Effector CD8-positive, alpha-beta T cell (primary cell): Measurements from ENCODE around the gene ADAM8.

Source experiments
- DNase-seq: peaks from one replicate; lab custom pipeline; 2025; lab: John Stamatoyannopoulos, UW

ADAM8 gene

DNA sequence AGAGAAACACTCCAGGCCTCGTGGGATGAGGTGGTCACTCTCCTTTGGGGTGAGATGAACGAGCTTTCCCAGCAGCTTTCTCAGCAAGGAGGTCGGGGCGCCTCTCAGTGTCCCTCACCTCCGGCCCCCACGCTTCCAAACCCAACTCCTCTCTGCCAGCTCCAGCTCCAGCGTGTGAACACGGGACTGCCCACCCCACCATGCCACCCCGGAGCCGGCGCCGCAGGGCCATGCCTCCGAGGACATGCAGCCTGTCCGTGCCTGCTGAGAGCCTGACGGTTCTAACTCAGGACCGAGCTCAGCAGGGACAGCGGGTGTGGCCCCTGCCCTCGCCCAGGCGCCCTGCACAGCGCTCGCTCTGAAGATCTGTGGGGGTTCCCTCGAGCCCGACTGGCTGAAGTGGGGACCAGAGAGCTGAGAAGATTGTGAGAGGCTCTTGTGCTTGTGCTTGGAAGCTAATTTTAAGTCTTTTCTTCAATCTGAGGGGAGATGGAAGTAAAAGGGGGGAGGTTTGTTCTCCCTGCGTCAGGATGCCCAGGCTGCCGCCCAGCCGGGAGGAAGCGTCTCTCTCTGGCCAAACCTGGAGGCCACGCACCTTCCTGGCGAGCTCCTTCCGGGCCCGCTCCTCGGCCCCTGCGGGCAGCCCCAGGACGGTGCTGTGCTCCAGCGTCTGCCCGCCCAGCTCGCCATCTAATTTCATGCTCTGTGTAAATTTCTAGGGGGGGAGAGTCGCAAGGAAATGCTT is 5.1 kb upstream of the ADAM8 start:
- DNase-seq, result no peak

DNA sequence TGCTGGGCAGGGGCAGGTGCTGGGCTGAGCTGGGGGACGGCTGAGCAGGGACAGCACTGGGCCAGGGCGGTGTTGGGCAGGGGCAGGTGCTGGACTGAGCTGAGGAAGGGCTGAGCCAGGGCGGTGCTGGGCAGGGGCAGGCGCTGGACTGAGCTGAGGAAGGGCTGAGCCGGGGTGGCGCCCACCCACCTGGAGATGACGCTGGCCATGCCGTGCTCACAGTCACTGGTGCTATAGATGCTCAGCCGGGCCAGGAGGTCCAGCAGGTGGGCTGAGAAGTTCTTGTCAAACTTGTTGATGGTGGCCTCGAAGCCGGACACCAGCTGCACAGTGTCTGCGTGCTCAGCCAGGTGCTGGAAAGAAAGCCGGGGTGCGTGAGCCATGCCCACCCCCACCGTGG is 4.4 kb upstream of the ADAM8 start:
- DNase-seq, result no peak

DNA sequence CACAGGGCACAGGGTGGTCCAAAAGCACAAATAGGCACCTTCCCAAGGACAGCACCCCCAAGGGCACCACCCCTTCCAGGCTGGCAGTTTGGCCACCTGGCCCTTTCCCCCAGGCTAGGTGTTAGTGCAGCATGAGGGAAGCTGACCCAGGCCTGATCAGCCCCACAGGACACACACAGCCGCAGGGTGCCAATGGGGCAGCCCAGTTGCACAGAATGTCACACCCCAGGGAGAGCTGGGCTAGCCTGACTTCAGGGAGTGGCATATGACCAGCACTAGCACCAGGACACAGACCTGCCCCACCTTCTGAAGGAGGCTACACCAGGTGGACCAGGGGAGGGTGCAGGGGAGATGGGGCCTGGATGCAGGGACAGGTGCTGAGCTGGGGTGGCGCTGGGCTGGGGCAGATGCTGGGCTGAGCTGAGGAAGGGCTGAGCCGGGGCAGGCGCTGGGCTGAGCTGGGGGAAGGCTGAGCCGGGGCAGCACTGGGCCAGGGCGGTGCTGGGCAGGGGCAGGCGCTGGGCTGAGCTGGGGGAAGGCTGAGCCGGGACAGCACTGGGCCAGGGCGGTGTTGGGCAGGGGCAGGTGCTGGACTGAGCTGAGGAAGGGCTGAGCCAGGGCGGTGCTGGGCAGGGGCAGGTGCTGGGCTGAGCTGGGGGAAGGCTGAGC is 3.9 kb upstream of the ADAM8 start:
- DNase-seq, result no peak

DNA sequence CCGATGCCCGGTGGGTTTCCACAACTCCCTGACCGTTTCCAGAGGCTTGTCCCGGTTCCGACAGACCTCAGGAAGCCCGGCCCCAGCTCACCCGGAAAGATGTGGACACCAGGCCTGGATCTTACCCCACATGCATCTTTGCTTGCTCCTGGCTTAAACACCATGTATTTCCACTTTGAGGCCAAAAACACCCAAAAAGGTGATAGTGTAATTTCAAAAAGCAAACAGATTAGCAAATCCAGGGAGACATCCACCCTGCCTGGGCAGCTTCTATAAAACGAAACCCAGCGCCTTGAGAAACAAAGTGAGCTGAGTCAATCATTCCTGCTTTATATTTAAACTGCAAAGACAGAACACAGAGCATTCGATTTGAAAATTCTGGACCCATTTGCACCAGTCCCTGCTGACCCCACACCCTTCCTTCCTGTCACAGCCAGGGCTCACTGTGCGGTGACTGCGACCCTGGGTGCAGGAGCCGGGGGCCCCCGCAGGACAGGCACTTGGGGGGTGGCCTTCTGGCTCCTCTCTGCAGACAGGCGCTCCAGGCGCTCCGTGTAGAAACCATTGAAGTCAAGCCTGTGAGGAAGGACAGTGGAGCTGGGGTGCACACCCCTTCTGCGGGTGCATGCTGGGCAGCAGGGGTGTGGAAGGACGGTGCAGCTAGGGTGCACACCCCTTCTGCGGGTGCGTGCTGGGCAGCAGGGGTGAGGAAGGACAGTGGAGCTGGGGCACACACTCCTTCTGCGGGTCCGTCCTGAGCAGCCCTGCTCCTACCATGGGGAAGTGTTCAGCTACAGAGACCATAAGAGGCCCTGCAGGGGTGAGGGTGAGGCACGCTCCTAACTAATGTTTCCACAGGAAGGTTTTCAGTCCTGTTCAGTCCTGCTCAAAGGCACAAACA is 2.9 kb upstream of the ADAM8 start:
- no peak for DNase-seq

DNA sequence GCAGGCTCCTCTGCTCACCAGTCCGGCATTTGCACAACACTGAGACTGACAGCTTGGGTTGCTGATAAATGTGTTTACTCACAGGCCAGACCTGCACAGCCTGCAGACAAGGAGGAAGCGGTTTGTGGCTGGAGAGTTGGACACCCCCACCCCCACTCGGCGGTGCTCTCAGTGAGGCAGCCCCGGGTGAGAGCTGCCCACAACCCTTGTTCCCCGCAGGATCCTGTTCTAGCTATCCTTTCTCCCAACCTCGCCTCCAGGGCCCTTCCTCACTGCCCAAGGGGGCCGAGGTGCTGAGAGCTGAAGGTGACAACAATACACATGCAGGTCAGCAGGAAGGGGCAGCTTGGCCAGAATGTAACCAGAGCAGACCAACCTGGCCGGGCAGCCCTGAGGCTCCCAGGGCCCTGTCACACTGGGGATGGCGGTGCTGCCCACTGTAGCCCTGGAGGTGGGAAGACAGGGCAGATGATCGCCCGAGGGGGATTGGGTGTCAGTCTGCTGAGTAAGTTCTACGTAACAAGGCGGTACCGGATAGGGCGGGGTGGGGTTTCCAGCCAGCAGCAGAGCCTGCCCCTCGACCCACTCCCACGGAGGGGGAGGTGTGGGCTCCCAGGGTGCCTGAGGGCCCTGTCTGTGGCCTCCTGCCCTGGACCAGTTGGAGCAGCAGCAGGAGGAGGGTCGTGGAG is 2.1 kb upstream of the ADAM8 start:
- no peak for DNase-seq

DNA sequence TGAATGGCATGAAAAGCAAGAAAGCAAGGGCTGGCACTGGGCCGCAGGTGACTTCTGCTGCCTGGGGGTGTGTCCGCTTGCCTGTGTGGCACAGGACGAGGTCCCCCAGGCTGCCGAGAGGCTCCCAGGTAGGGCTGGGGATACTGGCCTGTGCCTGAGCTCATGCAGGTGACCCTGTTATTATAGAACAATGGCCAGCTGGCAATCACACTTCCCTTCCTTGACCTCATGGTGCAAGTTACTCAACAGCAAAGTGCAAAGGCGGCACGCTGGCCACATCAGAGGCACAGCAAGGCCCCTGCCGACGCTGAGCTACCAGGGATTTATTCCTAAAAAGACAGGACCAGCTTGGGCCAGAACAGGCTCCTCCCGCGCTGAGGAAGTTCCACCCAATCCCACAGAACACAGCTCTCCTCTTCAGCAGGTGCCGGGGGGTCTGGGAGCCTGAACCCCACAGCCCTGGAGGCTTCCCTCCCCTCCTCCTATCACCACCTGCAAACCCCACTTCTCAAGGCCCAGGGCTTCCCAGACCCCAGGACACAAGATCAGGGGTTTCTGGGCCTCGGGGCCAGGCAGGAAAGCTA is 1.4 kb upstream of the ADAM8 start:
- no peak for DNase-seq

DNA sequence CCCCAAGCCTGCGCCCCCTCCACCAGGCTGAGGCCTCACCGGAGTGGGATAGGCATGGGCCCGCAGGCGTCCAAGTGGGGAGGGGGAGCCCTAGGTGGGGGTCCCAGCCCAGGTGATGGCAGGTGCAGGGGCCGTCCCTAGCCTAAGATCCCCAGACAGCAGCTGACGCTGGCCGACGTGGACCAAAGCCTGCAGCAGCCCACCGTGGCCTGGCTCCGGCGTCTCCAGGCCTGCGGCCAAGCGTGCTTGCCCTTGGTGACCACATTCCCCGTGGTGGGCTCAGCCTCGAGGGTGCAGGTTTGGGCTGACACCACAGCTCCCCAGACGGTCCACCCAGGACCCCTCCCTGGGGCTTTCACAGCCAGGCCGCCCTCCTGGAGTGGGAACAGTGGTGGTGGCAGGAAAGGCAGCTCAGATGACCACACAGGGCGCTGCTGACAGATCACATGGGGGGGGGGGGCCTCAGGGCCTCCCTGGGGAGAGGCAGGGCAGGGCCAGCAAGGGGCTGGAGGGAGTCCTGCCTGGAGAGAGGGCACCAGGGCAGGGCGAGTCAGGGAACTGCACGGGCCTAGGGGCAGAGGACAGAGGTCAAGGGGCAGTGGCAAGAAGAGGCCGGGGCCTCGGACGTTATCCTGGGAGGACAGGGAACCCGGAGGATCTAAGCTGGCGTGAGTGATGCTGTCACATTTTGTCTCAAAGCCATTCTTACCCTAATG is 767 bp upstream of the ADAM8 start:
- DNase-seq, result no peak

DNA sequence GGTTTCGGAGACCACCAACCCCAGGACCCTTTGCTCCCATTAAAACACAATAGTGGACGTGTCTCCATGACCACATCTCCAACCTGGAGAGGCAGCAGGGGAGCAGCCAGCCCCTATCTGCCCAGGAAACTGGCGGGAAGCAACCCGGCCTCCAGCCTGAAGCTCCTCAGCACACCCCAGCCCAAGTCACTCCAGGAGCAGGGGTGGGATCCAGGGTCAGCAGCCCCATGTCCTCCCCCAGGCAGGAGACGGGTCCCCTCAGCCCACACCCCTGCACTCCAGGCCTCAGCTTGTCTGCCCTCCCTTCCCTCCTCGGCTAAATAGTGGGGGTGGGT is 601 bp downstream of the ADAM8 start:
- no peak for DNase-seq

DNA sequence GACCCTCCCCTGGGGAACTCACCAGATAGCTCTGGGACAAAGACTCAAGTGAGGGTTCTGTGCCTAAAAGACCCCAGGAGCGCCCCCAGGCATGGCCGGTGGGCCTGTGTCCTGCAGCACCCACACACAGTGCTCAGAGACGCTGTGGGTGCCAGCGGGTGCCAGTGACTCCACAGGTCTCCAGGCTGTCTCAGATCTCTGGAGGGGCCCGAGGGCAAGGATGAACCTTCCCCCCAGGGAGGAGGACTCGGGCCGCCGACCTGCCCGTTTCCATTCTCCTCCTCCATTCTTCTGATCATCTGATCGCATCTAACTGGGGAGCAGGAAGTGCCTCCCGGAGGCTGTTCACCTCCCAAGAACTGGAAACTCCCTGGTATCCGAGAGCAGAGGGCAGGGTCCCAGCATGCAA is 980 bp downstream of the ADAM8 start:
- DNase-seq, result peak; percentile 18

DNA sequence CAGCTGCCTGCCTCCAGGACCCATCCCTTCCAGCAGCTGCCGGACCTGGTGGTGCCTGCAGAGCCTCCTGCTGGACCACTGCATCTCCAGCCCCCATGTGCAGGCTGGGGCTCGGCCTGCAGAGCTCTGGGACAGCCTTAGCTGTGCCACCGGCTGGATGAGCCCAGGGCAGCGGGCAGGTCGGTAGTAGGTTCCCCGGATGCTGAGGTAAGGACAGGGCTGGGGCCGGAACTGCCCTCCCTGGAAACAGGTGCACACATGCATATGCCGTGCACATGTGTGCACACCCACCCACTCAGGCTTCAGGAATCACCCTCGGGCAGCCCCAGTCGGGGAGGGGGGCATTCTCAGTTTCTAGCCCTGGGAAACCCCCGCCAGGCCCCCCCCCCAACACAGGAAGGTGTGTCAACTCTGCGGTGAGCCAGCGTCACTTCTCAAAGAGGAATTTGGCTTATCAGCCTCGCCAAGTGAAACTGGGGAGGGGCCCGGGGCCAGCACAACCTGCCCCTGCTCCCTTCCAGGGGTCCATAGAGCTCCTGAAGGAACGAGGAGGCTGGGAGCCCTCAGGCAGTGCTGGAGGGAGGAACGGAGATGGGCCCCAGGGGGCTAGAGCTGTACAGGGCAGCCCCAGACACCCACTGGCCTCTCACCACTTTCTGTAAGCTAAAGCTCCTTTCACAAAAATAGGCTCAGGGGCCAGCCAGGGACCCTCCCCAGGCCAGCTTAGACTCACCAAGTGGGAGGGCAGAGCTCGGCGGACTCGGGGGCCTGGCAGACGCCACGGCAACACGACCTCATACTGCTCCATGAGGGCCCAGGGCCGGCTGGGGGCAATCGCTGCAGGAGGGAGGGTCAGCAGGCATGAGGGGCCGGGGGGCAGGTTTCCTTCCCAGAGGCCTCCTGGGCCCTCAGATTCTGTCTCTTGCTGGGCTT is 1.7 kb downstream of the ADAM8 start:
- peak; percentile 76 for DNase-seq

DNA sequence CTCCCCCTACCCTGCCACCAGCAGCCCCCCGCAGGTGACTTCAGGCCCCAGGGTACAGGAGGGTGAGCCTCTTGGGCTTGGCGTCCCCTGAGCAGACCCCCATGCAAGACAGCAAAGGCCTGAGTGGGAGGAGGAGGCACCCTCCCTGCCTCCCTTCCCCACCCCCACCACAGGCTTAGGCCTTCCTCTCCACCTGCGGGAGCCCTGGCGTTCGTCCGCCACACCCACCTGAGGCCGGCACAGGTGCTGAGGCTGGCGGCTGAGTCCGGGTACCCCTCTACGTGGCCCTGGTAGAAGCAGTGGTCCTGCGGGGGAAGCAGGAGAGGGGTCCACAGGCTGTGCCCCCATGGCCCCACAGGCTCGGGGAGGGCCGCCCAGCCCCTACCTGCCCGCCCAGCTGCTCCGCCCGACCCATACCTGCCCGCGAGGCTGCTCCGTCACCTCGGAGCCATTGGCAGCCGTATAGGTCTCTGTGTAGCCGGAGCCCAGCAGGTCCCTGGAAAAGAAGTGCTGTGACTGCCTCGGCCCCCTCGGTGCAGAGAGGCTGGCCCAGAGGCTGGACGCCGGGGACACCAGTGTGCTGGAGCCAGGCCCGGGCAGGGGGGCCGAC is 3.0 kb downstream of the ADAM8 start:
- no peak for DNase-seq

DNA sequence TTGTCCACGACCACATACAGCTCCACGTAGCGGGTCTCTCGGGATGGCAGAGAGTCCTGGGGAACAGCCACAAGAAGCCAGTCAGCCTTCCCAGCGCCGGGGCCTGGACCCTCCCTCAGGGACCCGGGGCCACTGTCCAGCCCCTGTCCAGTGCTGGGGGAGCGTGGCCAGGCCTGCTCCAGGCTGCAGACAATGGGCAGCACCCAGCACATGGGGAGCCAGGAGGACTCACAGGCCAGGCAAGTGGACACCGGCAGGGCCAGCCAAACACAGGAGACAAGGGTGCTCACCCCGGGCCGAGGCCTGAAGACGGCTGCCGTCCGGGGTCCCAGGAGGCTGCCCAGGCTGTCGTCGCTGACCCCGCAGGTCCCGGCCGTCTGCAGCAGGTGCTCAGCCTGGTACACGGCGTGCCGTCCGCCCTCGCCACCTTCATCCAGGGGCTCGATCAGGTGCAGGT is 3.7 kb downstream of the ADAM8 start:
- no peak for DNase-seq

DNA sequence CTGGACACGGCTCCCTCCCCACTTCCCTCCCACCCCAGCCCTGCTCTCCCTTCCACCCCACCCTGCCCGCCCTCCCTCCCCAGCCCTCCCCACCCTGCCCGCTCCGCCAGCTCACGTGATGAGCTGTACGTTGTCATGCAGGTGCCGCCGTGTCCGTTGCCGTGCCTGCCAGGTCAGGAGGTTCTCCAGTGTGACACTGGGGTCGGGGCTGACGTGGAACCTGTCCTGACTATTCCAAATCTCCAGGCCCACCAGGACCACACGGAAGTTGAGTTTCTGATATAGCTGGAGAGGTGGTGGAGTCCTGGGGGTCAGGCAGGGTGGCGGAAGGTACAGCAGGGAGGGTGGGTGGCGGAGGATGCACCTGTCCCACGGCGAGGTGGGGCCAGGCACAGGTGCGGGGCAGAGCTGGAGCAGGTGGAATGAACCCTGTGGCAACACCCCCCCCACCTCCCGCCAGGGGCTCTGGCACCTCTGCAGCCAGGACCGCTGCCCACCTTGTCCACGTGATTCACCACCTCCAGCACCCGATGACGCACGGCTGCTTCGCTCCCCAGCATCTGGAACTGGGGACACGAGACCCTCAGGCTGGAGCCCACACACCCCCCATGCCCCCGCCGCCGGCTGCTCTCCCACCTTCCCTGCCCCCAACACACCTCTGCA is 4.2 kb downstream of the ADAM8 start:
- DNase-seq, result no peak

DNA sequence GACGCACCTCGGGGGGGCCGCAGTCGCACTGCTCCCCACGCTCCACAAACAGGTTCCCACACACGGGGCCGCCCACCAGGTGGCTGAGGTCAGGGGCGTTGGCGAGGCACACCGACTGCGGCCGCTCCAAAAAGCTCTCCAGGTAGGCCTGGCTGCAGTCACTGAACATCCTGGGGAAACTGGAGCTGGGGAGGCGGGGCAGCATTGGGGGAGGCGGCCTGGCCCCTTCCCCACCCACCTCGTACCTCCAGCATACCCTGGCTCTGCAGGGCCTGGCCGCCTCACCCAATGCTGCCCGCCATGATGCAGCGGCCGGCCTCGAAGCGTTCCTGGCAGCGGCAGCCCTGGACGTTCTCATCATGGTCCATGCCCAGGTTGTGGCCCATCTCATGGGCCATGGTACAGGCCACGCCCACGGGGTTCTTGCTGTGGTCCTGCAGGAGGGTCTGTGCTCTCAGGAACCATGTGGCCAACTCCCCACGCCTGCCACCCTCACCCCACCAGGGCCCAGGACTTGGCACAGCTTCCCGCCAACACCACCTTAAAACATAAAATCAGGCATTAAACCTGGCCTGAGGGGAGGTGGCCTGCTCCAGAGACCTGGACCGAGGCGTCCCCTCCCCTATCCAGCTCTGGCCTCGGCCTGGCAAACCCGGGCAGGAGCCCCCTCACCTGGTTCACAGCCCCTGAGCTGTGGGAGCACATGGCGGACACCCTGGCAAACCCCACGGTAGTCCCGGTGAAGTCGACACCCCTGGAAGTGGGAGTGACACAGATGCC is 5.0 kb downstream of the ADAM8 start:
- no peak for DNase-seq

DNA sequence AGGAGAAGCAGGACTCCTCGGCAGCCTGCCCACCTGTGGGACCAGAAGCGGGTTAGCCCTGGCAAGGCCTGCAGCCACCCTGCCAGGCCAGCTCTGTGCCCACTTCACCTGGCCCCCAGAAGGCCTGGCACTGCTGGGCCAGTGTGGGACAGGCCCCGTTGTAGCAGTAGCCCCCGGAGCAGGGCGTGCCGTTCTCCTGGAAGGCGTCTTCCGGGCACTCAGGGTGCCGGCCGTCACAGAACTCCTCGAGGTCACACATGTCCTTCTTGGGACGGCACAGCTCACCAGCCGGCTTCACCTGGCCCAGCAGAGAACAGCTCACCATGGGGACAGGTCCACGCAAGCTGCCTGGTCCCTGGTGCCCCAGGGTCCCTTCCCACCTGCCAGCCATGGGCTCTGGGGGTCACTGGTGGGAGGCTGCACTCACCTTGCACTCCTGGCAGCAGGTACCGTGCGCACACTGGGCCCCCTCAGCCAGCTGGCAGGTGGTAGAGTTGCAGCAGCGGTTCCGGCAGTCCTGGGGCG is 5.8 kb downstream of the ADAM8 start:
- no peak for DNase-seq

DNA sequence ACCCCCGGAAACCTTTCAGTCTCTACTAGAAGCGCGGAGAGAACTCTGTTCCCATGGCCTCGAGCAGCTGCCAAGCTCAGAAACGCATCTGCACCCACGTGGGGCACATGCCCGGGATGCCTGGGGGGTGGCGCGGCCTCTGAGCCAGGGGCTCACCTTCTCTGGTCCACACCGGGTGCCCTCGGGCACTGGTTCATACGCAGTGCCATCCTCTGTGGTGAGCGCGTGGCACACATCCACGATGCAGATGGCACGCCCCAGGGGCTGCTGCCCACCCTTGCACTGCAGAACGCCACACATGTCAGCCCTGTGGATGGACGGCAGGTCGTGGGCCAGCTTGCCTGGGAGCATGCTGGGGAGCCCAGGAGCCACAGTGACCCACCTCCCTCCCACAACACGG is 6.5 kb downstream of the ADAM8 start:
- DNase-seq, result no peak

DNA sequence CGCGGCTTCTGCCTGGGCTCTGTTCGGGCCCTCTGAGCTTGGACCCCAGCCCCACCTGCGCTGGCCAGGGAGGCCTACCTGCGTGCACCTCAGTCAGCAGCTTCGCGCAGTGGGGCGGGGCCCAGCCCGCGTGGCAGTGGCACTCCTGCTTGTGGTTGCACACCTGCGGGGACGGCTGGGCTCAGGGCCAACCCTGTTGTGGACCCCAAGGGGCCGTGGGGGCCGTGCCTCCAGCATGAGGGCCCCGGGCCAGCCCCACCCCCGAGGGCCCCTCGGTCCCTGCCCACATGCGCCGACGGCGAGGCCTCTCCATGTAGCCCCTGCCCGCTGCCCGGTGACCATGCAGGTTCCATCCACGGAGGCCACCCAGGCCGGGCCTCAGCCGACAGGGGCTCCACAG is 7.3 kb downstream of the ADAM8 start:
- no peak for DNase-seq

DNA sequence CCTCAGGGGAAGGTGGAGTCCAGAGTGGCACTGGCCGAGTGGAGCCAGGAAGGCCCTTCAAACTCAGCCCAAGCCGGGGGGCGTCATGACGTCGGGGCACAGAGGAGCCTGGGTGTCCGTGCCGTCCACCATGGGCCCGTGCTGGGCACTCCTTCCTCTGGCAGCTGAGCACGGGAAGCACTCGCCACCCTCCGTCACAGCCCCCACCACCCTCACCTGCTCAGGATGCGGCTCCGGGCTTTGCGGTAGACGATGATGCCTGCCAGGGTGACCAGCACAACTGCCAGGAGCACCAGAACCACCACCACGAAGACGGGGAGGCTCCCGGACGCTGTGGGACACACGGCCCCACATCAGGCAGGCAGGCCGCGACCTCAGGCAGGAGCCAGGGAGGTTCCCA is 8.1 kb downstream of the ADAM8 start:
- DNase-seq, result no peak
